Measurements from ENCODE around the gene PSMD12.
"Not testable (repeated sequence)": the region's sequence is repeated elsewhere in the genome, so short reads cannot be mapped to it uniquely, and the experiment has no call there.

Gene PSMD12

GRCh38 chr17:67315865-67316264, 50.5 kb downstream of the PSMD12 start:
- H4K8ac ChIP-seq (ENCODE audit: low read depth, low read length) = no peak overlapping the region
- no peaks in the 10 kb centered on the region for H3K79me2 ChIP-seq (ENCODE audit: control insufficient read depth, insufficient read depth, low read length)
- no peak overlapping the region for H3K4ac ChIP-seq (ENCODE audit: low read depth, low read length)
- no peak overlapping the region for H2BK5ac ChIP-seq (ENCODE audit: low read length)
- H3K4me2 ChIP-seq (ENCODE audit: low read length) = no peak overlapping the region
- no peak overlapping the region for H3K18ac ChIP-seq (ENCODE audit: low read length)
- no peak for DNase-seq
- H4K5ac ChIP-seq (ENCODE audit: low read length) = no peak overlapping the region
- no peak overlapping the region for H2BK15ac ChIP-seq (replicated peaks; ENCODE audit: low read depth)
- H3K27ac ChIP-seq (ENCODE audit: low read depth, low read length) = no peak overlapping the region
- no peaks in the 10 kb centered on the region for H3K4me1 ChIP-seq (ENCODE audit: control insufficient read depth, low read depth, low read length)
- H3K4me3 ChIP-seq (ENCODE audit: low read length) = no peak overlapping the region
- no peak overlapping the region for H2BK120ac ChIP-seq (ENCODE audit: low read depth, low read length)
- H3K27me3 ChIP-seq (ENCODE audit: insufficient read depth, low read length, poor library complexity) = no peaks in the 10 kb centered on the region
- no peak overlapping the region for H3K23ac ChIP-seq (ENCODE audit: low read length)
- no peak overlapping the region for H3K9ac ChIP-seq (ENCODE audit: low read length)
- no peak overlapping the region for H2AK5ac ChIP-seq (ENCODE audit: low read length)
- no peak overlapping the region for H3K56ac ChIP-seq (ENCODE audit: low read length)
- H3K79me1 ChIP-seq (ENCODE audit: low read length) = no peaks in the 10 kb centered on the region
- no peaks in the 10 kb centered on the region for H3K36me3 ChIP-seq (ENCODE audit: control insufficient read depth, insufficient read depth, low read length)

GRCh38 chr17:67312265-67312664, 54.1 kb downstream of the PSMD12 start:
- Histone ChIP-seq H3K79me1 (ENCODE audit: low read length) (no peaks in the 10 kb centered on the region), H2BK5ac (ENCODE audit: low read length) (no peak overlapping the region), H3K56ac (ENCODE audit: low read length) (no peak overlapping the region), H3K4me3 (ENCODE audit: low read length) (no peak overlapping the region), H4K8ac (ENCODE audit: low read depth, low read length) (no peak overlapping the region), H2BK15ac (replicated peaks; ENCODE audit: low read depth) (no peak overlapping the region), H3K4ac (ENCODE audit: low read depth, low read length) (no peak overlapping the region), H3K27me3 (ENCODE audit: insufficient read depth, low read length, poor library complexity) (no peaks in the 10 kb centered on the region), H2AK5ac (ENCODE audit: low read length) (no peak overlapping the region), H2BK120ac (ENCODE audit: low read depth, low read length) (no peak overlapping the region), H3K18ac (ENCODE audit: low read length) (no peak overlapping the region), H3K23ac (ENCODE audit: low read length) (no peak overlapping the region), H3K79me2 (ENCODE audit: control insufficient read depth, insufficient read depth, low read length) (no peaks in the 10 kb centered on the region), H3K36me3 (ENCODE audit: control insufficient read depth, insufficient read depth, low read length) (no peaks in the 10 kb centered on the region), H3K27ac (ENCODE audit: low read depth, low read length) (no peak overlapping the region), H3K9ac (ENCODE audit: low read length) (no peak overlapping the region), H4K5ac (ENCODE audit: low read length) (no peak overlapping the region), H3K4me1 (ENCODE audit: control insufficient read depth, low read depth, low read length) (no peaks in the 10 kb centered on the region), H3K4me2 (ENCODE audit: low read length) (no peak overlapping the region)
- DNase-seq = no peak
- no CpG with 5 or more reads among the region's 6 CpGs for WGBS (ENCODE audit: extremely low coverage, insufficient coverage, low lambda C conversion rate)

GRCh38 chr17:67311575-67311974, 54.8 kb downstream of the PSMD12 start:
- Histone ChIP-seq H3K79me2 (ENCODE audit: control insufficient read depth, insufficient read depth, low read length) (no peaks in the 10 kb centered on the region), H2AK5ac (ENCODE audit: low read length) (no peak overlapping the region), H3K27ac (ENCODE audit: low read depth, low read length) (no peak overlapping the region), H4K5ac (ENCODE audit: low read length) (no peak overlapping the region), H3K18ac (ENCODE audit: low read length) (no peak overlapping the region), H2BK5ac (ENCODE audit: low read length) (no peak overlapping the region), H3K36me3 (ENCODE audit: control insufficient read depth, insufficient read depth, low read length) (no peaks in the 10 kb centered on the region), H3K4me3 (ENCODE audit: low read length) (no peak overlapping the region), H2BK120ac (ENCODE audit: low read depth, low read length) (no peak overlapping the region), H3K4me1 (ENCODE audit: control insufficient read depth, low read depth, low read length) (no peaks in the 10 kb centered on the region), H4K8ac (ENCODE audit: low read depth, low read length) (no peak overlapping the region), H3K79me1 (ENCODE audit: low read length) (no peaks in the 10 kb centered on the region), H3K56ac (ENCODE audit: low read length) (no peak overlapping the region), H2BK15ac (replicated peaks; ENCODE audit: low read depth) (no peak overlapping the region), H3K4me2 (ENCODE audit: low read length) (no peak overlapping the region), H3K4ac (ENCODE audit: low read depth, low read length) (no peak overlapping the region), H3K9ac (ENCODE audit: low read length) (no peak overlapping the region), H3K23ac (ENCODE audit: low read length) (no peak overlapping the region), H3K27me3 (ENCODE audit: insufficient read depth, low read length, poor library complexity) (no peaks in the 10 kb centered on the region)
- no CpG with 5 or more reads among the region's 4 CpGs for WGBS (ENCODE audit: extremely low coverage, insufficient coverage, low lambda C conversion rate)
- no peak for DNase-seq

- no peak overlapping the region for H2BK5ac ChIP-seq (ENCODE audit: low read length)
- WGBS (ENCODE audit: extremely low coverage, insufficient coverage, low lambda C conversion rate) = no CpG with 5 or more reads among the region's 10 CpGs
Observed at GRCh38 chr17:67310406-67310805, 56.0 kb downstream of the PSMD12 start.

GRCh38 chr17:67305446-67306235, 60.7 kb downstream of the PSMD12 start:
- H2AK5ac ChIP-seq (ENCODE audit: low read length); H3K56ac ChIP-seq (ENCODE audit: low read length); H4K8ac ChIP-seq (ENCODE audit: low read depth, low read length); H3K36me3 ChIP-seq (ENCODE audit: control insufficient read depth, insufficient read depth, low read length); H3K27ac ChIP-seq (ENCODE audit: low read depth, low read length); H3K23ac ChIP-seq (ENCODE audit: low read length); H3K9ac ChIP-seq (ENCODE audit: low read length); H3K4me2 ChIP-seq (ENCODE audit: low read length); H3K79me2 ChIP-seq (ENCODE audit: control insufficient read depth, insufficient read depth, low read length); H3K4ac ChIP-seq (ENCODE audit: low read depth, low read length); DNase-seq; H4K5ac ChIP-seq (ENCODE audit: low read length); H3K18ac ChIP-seq (ENCODE audit: low read length); H2BK5ac ChIP-seq (ENCODE audit: low read length); H3K79me1 ChIP-seq (ENCODE audit: low read length); H2BK15ac ChIP-seq (replicated peaks; ENCODE audit: low read depth); H2BK120ac ChIP-seq (ENCODE audit: low read depth, low read length); H3K4me1 ChIP-seq (ENCODE audit: control insufficient read depth, low read depth, low read length); H3K4me3 ChIP-seq (ENCODE audit: low read length); H3K27me3 ChIP-seq (ENCODE audit: insufficient read depth, low read length, poor library complexity): not testable (repeated sequence)
- no CpG with 5 or more reads among the region's 10 CpGs for WGBS (ENCODE audit: extremely low coverage, insufficient coverage, low lambda C conversion rate)

More at GRCh38 chr17:67310406-67310805, 56.0 kb downstream of the PSMD12 start:
- Histone ChIP-seq H3K56ac (ENCODE audit: low read length) (no peak overlapping the region), H3K79me2 (ENCODE audit: control insufficient read depth, insufficient read depth, low read length) (no peaks in the 10 kb centered on the region), H3K79me1 (ENCODE audit: low read length) (no peaks in the 10 kb centered on the region), H3K27ac (ENCODE audit: low read depth, low read length) (no peak overlapping the region), H3K36me3 (ENCODE audit: control insufficient read depth, insufficient read depth, low read length) (no peaks in the 10 kb centered on the region), H2BK15ac (replicated peaks; ENCODE audit: low read depth) (no peak overlapping the region), H4K8ac (ENCODE audit: low read depth, low read length) (no peak overlapping the region), H3K23ac (ENCODE audit: low read length) (no peak overlapping the region), H3K27me3 (ENCODE audit: insufficient read depth, low read length, poor library complexity) (no peaks in the 10 kb centered on the region), H3K18ac (ENCODE audit: low read length) (no peak overlapping the region), H4K5ac (ENCODE audit: low read length) (no peak overlapping the region), H2BK120ac (ENCODE audit: low read depth, low read length) (no peak overlapping the region), H3K4me2 (ENCODE audit: low read length) (no peak overlapping the region), H2AK5ac (ENCODE audit: low read length) (no peak overlapping the region), H3K4me3 (ENCODE audit: low read length) (no peak overlapping the region), H3K9ac (ENCODE audit: low read length) (no peak overlapping the region), H3K4ac (ENCODE audit: low read depth, low read length) (no peak overlapping the region), H3K4me1 (ENCODE audit: control insufficient read depth, low read depth, low read length) (no peaks in the 10 kb centered on the region)
- DNase-seq = no peak

GRCh38 chr17:67297454-67297960, 68.9 kb downstream of the PSMD12 start:
- H3K27ac ChIP-seq (ENCODE audit: low read depth, low read length) = no peak overlapping the region
- H3K79me1 ChIP-seq (ENCODE audit: low read length) = no peaks in the 10 kb centered on the region
- H3K4ac ChIP-seq (ENCODE audit: low read depth, low read length) = no peak overlapping the region
- no peak overlapping the region for H3K9ac ChIP-seq (ENCODE audit: low read length)
- no peak overlapping the region for H2BK15ac ChIP-seq (replicated peaks; ENCODE audit: low read depth)
- no peaks in the 10 kb centered on the region for H3K79me2 ChIP-seq (ENCODE audit: control insufficient read depth, insufficient read depth, low read length)
- H3K36me3 ChIP-seq (ENCODE audit: control insufficient read depth, insufficient read depth, low read length) = no peaks in the 10 kb centered on the region
- H3K27me3 ChIP-seq (ENCODE audit: insufficient read depth, low read length, poor library complexity) = no peaks in the 10 kb centered on the region
- no peak overlapping the region for H2BK5ac ChIP-seq (ENCODE audit: low read length)
- no peak overlapping the region for H2AK5ac ChIP-seq (ENCODE audit: low read length)
- no peak overlapping the region for H3K4me3 ChIP-seq (ENCODE audit: low read length)
- no peak overlapping the region for H3K18ac ChIP-seq (ENCODE audit: low read length)
- no peak overlapping the region for H3K56ac ChIP-seq (ENCODE audit: low read length)
- no peak overlapping the region for H4K8ac ChIP-seq (ENCODE audit: low read depth, low read length)
- H3K4me1 ChIP-seq (ENCODE audit: control insufficient read depth, low read depth, low read length) = no peaks in the 10 kb centered on the region
- DNase-seq = no peak
- no peak overlapping the region for H2BK120ac ChIP-seq (ENCODE audit: low read depth, low read length)
- H3K4me2 ChIP-seq (ENCODE audit: low read length) = no peak overlapping the region
- H4K5ac ChIP-seq (ENCODE audit: low read length) = no peak overlapping the region
- WGBS (ENCODE audit: extremely low coverage, insufficient coverage, low lambda C conversion rate) = no CpG with 5 or more reads among the region's 10 CpGs
- no peak overlapping the region for H3K23ac ChIP-seq (ENCODE audit: low read length)

All from mesendoderm (in vitro differentiated cells).